Measurements from ENCODE around the gene NSFL1C.

NSFL1C gene

GRCh38 chr20:1457992-1458391 is 8.7 kb downstream of the NSFL1C start:
- no peak for DNase-seq

DNA sequence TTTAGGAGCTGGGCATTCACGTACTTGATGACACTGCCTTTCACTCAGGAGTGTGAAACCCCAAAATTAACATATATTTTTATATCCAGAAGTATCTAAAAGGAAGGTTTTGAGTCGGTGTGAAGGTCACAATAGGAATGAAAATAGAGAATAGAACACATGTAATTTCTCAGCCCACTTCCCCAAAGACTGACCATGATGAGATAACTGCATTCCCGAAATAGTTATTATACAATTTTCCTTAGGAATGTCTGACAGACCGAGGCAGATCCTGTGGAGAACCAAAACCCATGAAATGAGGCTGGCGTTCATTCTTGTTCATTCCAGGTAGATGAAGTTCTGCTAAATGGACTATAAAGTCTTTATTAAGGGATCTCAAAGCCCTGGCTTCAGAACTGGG is 10.3 kb downstream of the NSFL1C start:
- DNase-seq: no peak

DNA sequence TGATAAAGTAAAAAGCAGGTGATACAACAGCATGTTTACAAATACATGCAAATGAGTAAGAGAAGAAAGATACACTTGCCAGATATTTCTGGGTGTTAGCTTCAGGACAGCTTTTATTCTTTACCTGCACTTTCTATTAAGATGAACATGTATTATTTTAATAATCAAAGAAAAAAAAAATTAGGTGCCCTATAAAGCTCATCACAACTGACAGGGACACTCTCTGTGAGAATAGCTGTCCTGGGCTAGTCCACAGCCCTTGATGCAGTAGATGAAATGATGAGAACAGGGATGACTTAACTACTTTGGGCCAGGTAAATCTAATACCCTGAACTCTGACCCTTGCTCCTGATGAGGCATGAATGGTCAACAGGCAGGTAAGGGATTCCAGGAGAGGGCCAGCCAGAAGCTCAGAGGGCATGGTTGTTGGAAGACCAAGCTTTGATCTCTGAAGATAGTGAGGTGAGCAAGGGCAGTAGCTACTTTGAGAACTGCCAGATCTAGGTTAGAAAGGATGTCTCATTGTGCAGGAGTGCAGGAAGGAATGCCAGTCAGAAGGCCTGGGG is 15.6 kb downstream of the NSFL1C start:
- no peak for DNase-seq

- no peak for DNase-seq
These were observed 17.3 kb downstream of the NSFL1C start for GRCh38 chr20:1449370-1449769.

DNA sequence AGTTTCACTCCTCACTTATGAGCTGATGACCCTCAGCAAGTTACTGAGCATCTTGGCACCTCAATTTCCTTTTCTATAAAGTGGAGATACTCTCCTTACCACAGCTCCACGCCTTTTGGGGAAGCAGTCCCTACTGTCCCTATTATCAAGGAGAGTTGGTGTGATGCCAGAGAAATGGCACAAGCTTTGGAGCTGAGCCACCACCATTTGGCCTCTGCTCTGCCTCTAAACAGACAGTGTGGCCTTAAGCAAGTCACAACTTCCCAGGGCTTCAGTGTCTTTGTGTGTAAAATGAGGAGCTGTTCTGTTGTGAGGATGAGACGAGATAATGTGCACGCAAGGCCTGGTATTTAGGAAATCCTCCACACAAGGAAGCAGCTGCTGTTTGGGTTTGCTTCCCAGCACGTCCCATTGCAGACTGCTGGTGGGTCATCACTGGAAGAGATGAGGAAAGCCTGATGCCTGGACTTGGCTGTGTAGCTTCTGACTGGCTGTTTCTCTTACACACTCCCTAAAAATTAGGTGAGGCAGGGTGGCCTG is 18.5 kb downstream of the NSFL1C start:
- no peak for DNase-seq

- DNase-seq: no peak
These were observed 20.1 kb downstream of the NSFL1C start for GRCh38 chr20:1446536-1446935.

GRCh38 chr20:1443085-1443484 is 23.6 kb downstream of the NSFL1C start:
- no peak for DNase-seq

GRCh38 chr20:1442304-1442703 is 24.3 kb downstream of the NSFL1C start:
- DNase-seq: no peak

DNA sequence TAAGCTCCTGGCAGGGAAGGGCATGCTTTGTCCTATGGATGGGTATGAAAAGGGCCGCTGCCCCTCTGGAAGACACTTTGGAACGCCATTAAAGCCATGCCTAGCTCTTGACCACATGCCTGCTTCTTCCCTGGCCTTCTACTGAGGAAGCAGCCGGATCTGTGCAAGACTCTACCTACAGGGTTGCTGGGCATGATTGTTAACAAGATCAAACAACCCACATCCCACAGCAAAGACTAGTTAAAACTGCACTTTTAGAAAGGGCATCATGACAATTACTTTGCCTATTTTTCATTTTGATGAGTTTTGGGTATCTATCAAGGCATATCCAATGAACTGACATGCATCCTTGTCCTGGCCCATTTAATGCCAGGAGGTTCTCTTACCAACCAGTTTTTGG is 25.5 kb downstream of the NSFL1C start:
- no peak for DNase-seq

GRCh38 chr20:1440024-1440423 is 26.6 kb downstream of the NSFL1C start:
- peak in 2 of 3 donors; percentile 20 to 37 for DNase-seq

DNA sequence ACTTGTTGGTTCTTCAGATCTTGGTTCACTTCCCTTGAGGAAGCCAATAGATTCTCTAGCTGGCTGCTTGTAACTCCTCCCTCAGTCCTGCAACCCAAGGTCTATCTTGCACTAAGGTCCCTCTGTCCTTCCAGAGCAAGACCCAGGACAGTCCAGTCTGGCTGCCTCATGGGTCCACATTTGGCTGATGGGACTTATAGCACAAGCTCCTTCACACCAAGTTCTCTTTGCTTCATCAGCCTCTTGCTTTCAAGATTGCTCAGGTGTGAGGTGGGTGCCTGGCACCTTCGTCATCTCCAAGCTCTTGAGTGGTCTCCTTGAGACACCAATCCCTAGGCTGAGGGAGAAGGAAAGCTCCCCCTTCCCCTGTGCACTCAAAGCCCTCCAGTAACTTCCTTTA is 28.3 kb downstream of the NSFL1C start:
- no peak for DNase-seq

DNA sequence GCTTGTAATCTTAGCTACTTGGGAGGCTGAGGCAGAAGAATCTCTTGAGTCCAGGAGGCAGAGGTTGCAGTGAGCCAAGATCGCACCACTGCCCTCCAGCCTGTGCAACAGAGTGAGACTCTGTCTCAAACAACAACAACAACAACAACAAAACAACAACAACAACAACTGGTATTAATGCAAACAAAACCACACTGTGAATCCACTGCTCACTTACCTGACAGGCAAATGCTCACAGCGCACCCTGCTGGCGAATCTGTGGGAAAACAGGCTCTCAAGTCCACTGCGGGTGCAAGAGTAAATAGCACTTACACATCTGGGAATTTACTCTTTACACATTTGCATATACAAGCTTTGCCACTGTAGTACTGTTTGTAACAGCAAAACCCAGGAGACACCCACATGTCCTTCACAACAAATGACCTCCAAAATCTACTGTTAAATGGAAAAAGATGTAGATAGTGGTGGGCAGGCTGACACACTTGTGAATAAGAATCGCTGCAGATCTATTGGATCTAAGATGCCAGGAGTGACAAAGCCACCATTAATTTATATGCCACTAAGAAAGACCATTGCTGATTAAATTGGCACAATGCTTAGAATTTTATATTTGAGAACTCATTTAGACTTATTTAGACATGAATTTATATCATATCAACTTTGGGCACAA is 29.3 kb downstream of the NSFL1C start:
- DNase-seq: peak; percentile 84 to 93 (median 90)

DNA sequence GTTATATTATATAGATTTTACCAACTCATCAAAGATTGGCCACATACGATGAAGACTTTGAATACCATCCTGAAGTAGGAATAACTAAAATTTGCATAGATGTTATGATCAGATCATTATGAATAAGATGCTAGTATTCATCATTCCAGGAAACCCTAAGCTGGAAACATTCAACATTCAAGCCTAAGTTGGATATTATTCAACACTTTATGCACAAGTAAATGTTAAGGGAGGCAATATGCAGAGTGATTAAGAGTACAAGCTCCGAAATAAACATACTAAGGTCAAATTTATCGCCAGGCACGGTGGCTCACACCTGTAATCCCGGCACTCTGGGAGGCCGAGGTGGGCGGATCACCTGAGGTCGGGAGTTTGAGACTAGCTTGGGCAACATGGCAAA is 30.4 kb downstream of the NSFL1C start:
- DNase-seq: no peak

- no peak for DNase-seq
These were observed 31.3 kb downstream of the NSFL1C start for GRCh38 chr20:1435337-1435699.

GRCh38 chr20:1434571-1435336 is 31.9 kb downstream of the NSFL1C start:
- peak; percentile 87 to 93 (median 92) for DNase-seq

GRCh38 chr20:1431158-1431557 is 35.5 kb downstream of the NSFL1C start:
- no peak for DNase-seq

- DNase-seq: peak; percentile 70 to 75 (median 71)
These were observed 36.6 kb downstream of the NSFL1C start for GRCh38 chr20:1430004-1430451.

- DNase-seq: no peak
These were observed 37.4 kb downstream of the NSFL1C start for GRCh38 chr20:1429143-1429728.

DNA sequence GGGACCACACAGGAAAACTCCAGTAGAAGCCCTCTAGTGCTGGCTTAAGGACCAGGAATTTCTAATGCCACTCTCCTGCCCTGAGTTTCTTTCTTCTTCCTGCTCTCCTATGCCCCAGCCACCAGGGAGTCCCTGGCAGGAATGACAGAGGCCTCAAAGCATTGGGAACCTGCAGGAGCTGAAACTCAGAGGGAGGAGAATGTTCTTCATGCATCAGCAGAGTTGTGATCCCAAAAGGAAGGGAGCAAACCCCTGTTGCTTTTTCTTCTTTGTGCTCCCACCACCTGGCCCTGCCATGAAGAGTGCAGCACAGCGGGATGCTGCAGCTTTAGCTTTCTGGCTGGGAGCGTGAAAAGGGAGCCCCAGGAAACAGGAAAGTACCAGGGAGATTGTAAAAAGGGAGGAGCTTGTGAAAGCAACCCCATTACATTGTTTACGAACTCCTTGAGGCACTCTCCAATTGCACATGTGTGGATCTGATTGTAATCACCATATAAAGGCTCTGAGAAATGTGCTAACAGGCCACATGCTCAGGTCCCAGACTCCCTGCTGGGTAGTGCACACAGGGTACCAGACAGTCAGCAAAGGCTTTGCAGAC is 39.1 kb downstream of the NSFL1C start:
- no peak for DNase-seq

DNA sequence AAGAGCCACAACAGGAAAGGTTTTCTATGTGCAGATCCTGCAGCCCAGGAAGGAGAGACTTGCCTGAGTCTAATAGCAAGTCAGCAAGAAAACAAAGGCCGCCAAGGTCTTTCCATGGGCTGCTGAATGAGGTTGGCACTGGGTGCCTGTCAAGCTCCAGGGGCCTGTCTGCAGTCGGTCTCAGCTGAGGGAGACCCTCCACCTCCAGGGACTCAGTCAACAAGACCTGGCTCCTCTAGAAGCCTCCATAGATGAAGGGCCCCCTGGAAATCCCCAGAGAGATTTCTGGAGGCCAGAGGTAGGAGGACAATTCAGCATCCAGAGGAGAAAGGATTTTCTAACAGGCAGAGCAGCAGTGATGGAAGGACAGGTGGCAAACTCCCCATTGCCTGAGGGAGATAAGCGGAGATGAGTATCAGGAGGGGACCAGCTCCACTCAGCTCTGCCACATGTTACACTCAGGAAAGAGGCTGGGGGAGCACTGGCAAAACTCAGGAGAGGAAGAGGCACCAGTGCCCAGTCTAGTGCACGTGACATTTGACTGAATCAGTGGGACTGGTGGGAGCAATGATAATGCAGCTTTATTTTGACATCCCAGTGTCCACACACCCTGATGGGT is 40.3 kb downstream of the NSFL1C start:
- DNase-seq: no peak

- no peak for DNase-seq
These were observed 42.3 kb downstream of the NSFL1C start for GRCh38 chr20:1424336-1424735.

DNA sequence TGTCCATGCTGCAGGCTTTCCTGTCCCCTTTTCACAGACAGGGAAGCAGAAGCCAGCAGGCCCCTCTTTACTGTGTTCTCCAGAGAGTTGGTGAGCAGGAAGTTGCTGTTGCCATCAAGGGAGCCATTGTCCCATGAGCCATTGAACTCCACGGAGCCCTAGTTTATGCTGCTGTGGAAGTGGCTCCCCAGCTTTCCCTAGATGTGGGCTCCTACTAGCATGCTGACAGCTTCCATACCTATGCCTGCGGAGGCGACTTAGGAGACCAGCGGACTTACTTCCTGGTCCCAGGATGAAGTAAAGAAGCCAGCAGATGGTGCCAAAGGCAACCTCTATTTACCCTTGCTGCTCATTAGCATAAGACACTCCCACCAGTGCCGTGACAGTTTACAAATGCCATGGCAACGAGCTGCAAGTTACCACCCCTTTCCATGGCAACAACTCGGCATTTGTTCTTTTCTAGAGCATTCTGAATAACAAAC is 43.0 kb downstream of the NSFL1C start:
- DNase-seq: peak; percentile 64 to 71 (median 67)
